HG03025 (cell line): ENCODE measurements around the gene OR51E1.

Experiments used
- ATAC-seq: cut with Tn5 transposase; IDR thresholded peaks from one replicate; pipeline ENCODE4 v1.9.1; 2021; ENCODE audit warnings: mild to moderate bottlenecking, moderate library complexity; ENCODE audit not compliant: unreplicated experiment, low FRiP score

The OR51E1 gene

GRCh38 chr11:4704790-4705334, 61.1 kb downstream of the OR51E1 start:
- no peak for ATAC-seq
